Karpas-422 (cell line): ENCODE results near the gene GLP2R. TPM values are rescaled to one million over a fixed set of nuclear protein-coding genes. Genes with fewer than 3 reads are reported as not detected.

Experiments
- DNase-seq: peaks from one replicate; pipeline ENCODE4 v3.0.0-alpha.2; 2015
- H2AFZ ChIP-seq: fragments of 200-600 bp; sonication (generic); 2 replicates; pipeline ENCODE4 v1.6.1; 2014; ENCODE audit warnings: antibody characterized with exemption, low read length, mixed read lengths
- H3K27ac ChIP-seq: fragments of 200-600 bp; sonication (generic); 2 replicates; pipeline ENCODE4 v1.5.1; 2014; ENCODE audit warnings: mild to moderate bottlenecking, low read length, moderate library complexity
- H3K27me3 ChIP-seq: fragments of 200-600 bp; sonication (generic); 2 replicates; pipeline ENCODE4 v1.6.1; 2014; ENCODE audit warnings: low read length, mixed read lengths
- H3K36me3 ChIP-seq: fragments of 200-600 bp; sonication (generic); 2 replicates; pipeline ENCODE4 v1.6.1; 2014; ENCODE audit warnings: low read length, mixed read lengths; ENCODE audit not compliant: insufficient read depth
- H3K4me1 ChIP-seq: fragments of 200-600 bp; sonication (generic); 2 replicates; pipeline ENCODE4 v1.6.1; 2014; ENCODE audit warnings: mild to moderate bottlenecking, low read length, mixed read lengths
- H3K4me2 ChIP-seq: fragments of 200-600 bp; sonication (generic); 2 replicates; pipeline ENCODE4 v1.6.1; 2014; ENCODE audit warnings: low read length, low read depth, mild to moderate bottlenecking; ENCODE audit not compliant: poor library complexity, severe bottlenecking
- H3K4me3 ChIP-seq: fragments of 200-600 bp; sonication (generic); 2 replicates; pipeline ENCODE4 v1.5.1; 2014; ENCODE audit warnings: mild to moderate bottlenecking, antibody characterized with exemption, low read length, mixed read lengths
- H3K79me2 ChIP-seq: fragments of 200-600 bp; sonication (generic); 2 replicates; pipeline ENCODE4 v1.6.1; 2014; ENCODE audit warnings: mild to moderate bottlenecking, low read length, mixed read lengths
- H3K9ac ChIP-seq: fragments of 200-600 bp; sonication (generic); 2 replicates; pipeline ENCODE4 v1.6.0; 2014; ENCODE audit warnings: low read length
- H3K9me2 ChIP-seq: fragments of 200-600 bp; sonication (generic), shearing (Covaris generic); replicated peaks from 2 replicates; pipeline ENCODE4 v1.6.0; 2014; ENCODE audit warnings: mild to moderate bottlenecking, low read length, moderate library complexity; ENCODE audit not compliant: insufficient read depth
- H3K9me3 ChIP-seq: fragments of 300-700, 200-600 bp; sonication (generic); 2 replicates; pipeline ENCODE4 v1.6.1; 2014; ENCODE audit warnings: low read length, mixed read lengths
- H4K20me1 ChIP-seq: fragments of 200-600 bp; sonication (generic); 2 replicates; pipeline ENCODE4 v1.6.1; 2014; ENCODE audit warnings: mild to moderate bottlenecking, antibody characterized with exemption, low read length, low read depth; ENCODE audit not compliant: insufficient read depth
- total RNA-seq: library from RNA; depleted of rRNA; stranded (reverse); fragments of >200 nt; shearing (Covaris generic); gene quantifications from 2 replicates; pipeline ENCODE4 v1.2.3, GENCODE V29; 2014; ENCODE audit warnings: low replicate concordance

GLP2R gene
- total RNA-seq, 1 experiment from 2014 or later, result not detected

DNA sequence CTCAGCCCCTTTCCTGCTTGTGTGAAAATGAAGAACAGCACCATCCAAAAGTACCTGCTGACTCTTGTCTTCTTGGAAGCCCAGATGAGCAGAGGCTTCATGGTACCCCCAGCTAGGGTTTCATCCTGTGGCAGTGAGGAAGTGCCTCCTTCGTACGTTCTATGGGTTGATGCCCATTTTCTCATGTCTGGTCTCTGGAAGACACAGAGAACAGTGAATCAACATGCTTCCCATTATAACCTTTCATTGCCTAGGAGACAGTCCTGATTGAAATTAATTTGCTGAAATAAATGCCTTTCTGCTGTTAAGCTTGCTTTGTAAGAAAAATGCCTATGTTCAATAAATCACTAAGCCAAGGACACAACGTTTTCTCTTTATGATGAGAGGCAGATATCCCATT is 42.8 kb downstream of the GLP2R start:
- H3K4me1 ChIP-seq, result no peaks in the 10 kb centered on the region
- no peak overlapping the region for H3K27ac ChIP-seq

DNA sequence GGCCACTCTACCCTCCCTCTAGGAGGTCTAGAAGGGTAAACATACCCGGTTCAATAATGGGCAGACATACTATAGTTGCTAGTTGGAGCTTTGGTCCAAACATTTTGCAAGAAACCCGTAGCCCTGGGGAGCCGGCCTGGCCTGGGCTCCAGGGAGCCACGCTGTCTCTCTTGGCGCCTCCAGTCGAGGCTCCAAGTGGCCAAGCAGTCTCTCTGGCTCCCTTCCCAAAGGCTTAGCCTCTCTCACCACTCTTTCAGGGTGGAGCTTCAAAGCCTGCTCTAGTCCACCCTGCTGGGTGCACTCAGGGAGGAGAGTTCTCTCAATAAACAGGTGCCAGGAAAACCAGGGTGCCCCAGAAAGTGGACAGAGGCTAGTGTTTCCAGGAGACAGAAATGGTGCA is 47.1 kb downstream of the GLP2R start:
- Histone ChIP-seq H4K20me1 (no peaks in the 10 kb centered on the region), H3K9me2 (no peaks in the 10 kb centered on the region), H3K36me3 (no peaks in the 10 kb centered on the region), H3K4me2 (no peak overlapping the region), H3K79me2 (no peaks in the 10 kb centered on the region), H3K27me3 (no peaks in the 10 kb centered on the region), H2AFZ (no peak overlapping the region), H3K4me3 (no peak overlapping the region), H3K27ac (no peak overlapping the region), H3K9ac (no peak overlapping the region), H3K4me1 (no peaks in the 10 kb centered on the region), H3K9me3 (no peaks in the 10 kb centered on the region)
- no peak for DNase-seq

More for the DNA sequence above, 42.8 kb downstream of the GLP2R start:
- no peak for DNase-seq
- Histone ChIP-seq H3K4me3 (no peak overlapping the region), H3K79me2 (no peaks in the 10 kb centered on the region), H2AFZ (no peak overlapping the region), H3K4me2 (no peak overlapping the region), H3K9ac (no peak overlapping the region), H3K36me3 (no peaks in the 10 kb centered on the region), H4K20me1 (no peaks in the 10 kb centered on the region), H3K9me2 (no peaks in the 10 kb centered on the region), H3K9me3 (no peaks in the 10 kb centered on the region), H3K27me3 (no peaks in the 10 kb centered on the region; the same call in 1 of the 2 replicates)

DNA sequence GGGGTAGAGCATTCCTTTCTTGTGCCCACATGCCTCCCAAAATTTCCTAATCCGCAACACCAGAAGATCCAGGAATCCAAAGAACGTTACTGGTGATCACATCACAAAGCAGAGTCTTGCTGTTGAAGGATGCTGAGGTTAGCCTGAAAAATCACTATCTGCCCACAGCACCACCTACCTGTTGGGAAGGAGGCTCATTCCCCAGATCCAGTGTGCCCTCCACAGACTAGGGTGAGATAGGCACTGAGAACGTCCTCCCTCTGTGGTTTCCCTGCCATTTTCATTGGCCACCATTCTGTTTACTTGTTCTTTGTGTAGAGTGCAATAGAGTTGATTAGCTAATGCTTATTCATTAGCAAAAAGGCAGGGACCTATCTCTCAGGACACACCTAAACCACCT is 49.0 kb downstream of the GLP2R start:
- no peaks in the 10 kb centered on the region for H3K27me3 ChIP-seq
- H3K4me3 ChIP-seq, result no peak overlapping the region
- no peaks in the 10 kb centered on the region for H4K20me1 ChIP-seq
- no peaks in the 10 kb centered on the region for H3K36me3 ChIP-seq
- H3K4me1 ChIP-seq, result no peaks in the 10 kb centered on the region
- no peaks in the 10 kb centered on the region for H3K9me2 ChIP-seq
- no peaks in the 10 kb centered on the region for H3K9me3 ChIP-seq
- no peak overlapping the region for H3K4me2 ChIP-seq
- no peaks in the 10 kb centered on the region for H3K79me2 ChIP-seq
- DNase-seq, result no peak
- H3K27ac ChIP-seq, result no peak overlapping the region
- no peak overlapping the region for H3K9ac ChIP-seq
- no peak overlapping the region for H2AFZ ChIP-seq

DNA sequence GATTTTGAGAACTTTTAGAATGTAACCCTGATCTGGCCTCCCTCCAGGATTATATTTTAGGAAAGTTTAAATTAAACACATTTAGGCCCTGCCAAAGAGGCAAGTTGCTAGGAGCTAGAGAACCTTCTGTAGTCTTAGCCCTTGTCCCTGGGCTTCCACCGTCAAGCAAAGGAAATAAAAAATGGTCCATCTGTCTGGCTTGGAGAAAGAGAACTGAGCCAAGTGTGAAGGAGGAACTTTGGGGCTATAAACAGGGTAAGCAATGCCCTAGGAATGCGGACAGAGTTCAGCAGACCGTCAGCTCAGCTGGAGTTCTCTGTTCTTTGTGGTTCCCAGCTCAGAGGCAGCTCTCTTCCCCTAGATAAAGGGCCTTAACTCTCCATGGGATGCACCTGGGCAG is 49.7 kb downstream of the GLP2R start:
- no peak for DNase-seq
- Histone ChIP-seq H3K4me1 (no peaks in the 10 kb centered on the region), H3K27me3 (no peaks in the 10 kb centered on the region), H3K79me2 (no peaks in the 10 kb centered on the region), H3K27ac (no peak overlapping the region), H4K20me1 (no peaks in the 10 kb centered on the region), H3K4me2 (no peak overlapping the region), H3K9me3 (no peaks in the 10 kb centered on the region), H2AFZ (no peak overlapping the region), H3K4me3 (no peak overlapping the region), H3K36me3 (no peaks in the 10 kb centered on the region), H3K9me2 (no peaks in the 10 kb centered on the region), H3K9ac (no peak overlapping the region)

DNA sequence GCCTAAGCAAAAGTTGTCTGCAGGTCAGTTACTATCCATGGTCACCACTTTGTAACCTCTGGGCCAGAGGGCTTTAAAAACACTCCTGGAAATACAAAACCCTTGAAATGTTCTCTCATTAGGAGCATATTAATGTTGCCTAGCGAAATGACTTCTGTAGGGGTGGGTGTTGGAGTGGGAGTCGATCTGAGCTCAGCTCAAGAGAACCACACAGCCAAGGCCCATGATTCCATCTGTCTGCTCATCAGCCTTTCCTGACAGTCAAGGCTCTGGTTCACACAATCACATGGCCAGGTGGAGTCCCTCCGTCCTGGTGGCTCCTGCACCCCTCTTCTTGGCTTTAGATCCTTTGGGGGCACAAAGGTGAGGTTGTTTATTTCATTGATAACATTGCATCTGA is 52.6 kb downstream of the GLP2R start:
- Histone ChIP-seq H3K27me3 (0 out of 2 replicates have a peak, but pooled peaks cover 3% of the 10 kb centered on the region), H3K79me2 (no peaks in the 10 kb centered on the region), H3K4me3 (no peak overlapping the region), H3K36me3 (no peaks in the 10 kb centered on the region), H3K9ac (no peak overlapping the region), H2AFZ (no peak overlapping the region), H4K20me1 (no peaks in the 10 kb centered on the region), H3K9me3 (peaks cover 3% of the 10 kb centered on the region), H3K9me2 (no peaks in the 10 kb centered on the region), H3K4me1 (no peaks in the 10 kb centered on the region), H3K4me2 (no peak overlapping the region), H3K27ac (no peak overlapping the region)
- no peak for DNase-seq

DNA sequence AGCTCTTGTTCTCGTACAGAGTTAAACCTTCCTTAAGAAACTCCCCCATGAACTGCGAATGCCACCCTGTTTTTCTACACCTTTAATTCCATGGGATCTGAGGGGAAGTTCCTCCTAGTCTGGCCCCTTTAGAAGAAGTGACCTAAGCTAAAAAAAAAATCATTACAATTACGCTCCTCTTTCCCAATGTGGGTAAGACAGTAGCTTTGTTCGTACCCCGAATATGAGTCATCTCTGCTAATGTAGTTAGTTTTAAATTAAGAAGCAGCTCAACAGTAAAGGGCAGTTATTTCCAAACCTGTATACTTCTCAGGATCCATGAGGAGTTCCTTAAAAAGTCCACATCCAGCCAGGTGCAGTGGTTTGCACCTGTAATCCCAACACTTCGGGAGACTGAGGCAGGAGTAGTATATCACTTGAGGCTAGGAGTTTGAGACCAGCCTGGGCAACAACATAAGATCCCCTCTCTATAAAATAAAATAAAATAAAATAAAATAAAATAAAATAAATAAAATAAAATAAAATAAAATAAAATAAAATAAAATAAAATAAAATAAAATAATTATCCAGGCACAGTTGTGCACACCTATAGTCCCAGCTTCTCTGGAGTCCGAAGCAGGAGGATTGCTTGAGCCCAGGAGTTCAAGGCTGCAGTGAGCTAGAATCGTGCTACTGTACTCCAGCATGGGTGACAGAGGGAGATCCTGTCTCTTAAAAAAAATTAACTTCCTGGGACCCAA is 53.2 kb downstream of the GLP2R start:
- Histone ChIP-seq H3K27ac (no peak overlapping the region), H3K4me1 (no peaks in the 10 kb centered on the region), H3K36me3 (no peaks in the 10 kb centered on the region), H2AFZ (no peak overlapping the region), H4K20me1 (no peaks in the 10 kb centered on the region), H3K9ac (no peak overlapping the region), H3K4me2 (no peak overlapping the region), H3K79me2 (no peaks in the 10 kb centered on the region), H3K27me3 (0 out of 2 replicates have a peak, but pooled peaks cover 3% of the 10 kb centered on the region), H3K4me3 (no peak overlapping the region), H3K9me2 (no peaks in the 10 kb centered on the region), H3K9me3 (peaks cover 7% of the 10 kb centered on the region)
- no peak for DNase-seq

DNA sequence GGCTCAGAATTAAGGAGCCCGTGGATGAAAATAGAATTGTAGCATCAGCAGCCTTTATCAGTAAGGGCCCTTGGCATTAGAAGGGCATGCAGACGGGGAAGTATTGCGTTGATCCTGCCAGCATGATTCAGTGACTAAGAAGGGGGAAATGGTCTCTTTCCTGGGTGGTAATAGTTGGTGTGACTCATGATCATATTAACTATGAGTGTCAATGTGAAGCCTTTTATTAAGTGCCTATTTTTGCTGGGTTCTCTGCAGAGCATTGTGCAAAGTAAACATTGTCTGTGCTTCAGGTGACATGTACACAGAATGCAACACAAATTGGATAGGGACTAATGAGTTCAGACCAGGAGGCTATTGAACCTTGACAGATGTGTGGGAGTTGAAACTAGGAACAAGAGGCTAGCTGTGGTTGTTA is 54.9 kb downstream of the GLP2R start:
- no peak overlapping the region for H3K4me3 ChIP-seq
- 0 out of 2 replicates have a peak, but pooled peaks cover 3% of the 10 kb centered on the region for H3K27me3 ChIP-seq
- H3K4me2 ChIP-seq, result no peak overlapping the region
- no peaks in the 10 kb centered on the region for H3K9me2 ChIP-seq
- DNase-seq, result no peak
- H3K27ac ChIP-seq, result no peak overlapping the region
- no peak overlapping the region for H2AFZ ChIP-seq
- H3K79me2 ChIP-seq, result no peaks in the 10 kb centered on the region
- H3K36me3 ChIP-seq, result no peaks in the 10 kb centered on the region
- H3K4me1 ChIP-seq, result no peaks in the 10 kb centered on the region
- H3K9ac ChIP-seq, result no peak overlapping the region
- peaks cover 7% of the 10 kb centered on the region for H3K9me3 ChIP-seq
- H4K20me1 ChIP-seq, result no peaks in the 10 kb centered on the region

DNA sequence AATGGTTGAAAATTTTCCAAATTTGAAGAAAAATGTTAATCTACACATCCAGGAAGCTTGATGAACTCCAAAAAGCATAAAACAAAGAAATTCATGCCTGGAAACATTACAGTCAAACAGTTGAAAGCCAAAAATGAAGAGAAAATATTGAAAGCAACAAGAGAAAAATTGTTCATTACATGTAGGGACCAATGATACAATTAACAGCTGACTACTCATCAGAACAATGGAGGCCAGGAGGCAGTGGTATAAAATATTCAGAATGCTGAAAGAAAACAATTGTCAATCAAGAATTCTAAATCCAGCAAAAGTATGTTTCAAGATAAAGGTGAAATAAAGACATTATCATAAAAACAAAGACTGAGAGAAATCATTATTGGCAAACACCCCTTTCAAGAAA is 57.7 kb downstream of the GLP2R start:
- H3K9me2 ChIP-seq, result no peaks in the 10 kb centered on the region
- peaks cover 7% of the 10 kb centered on the region for H3K9me3 ChIP-seq
- no peak overlapping the region for H3K4me3 ChIP-seq
- no peak for DNase-seq
- H3K79me2 ChIP-seq, result no peaks in the 10 kb centered on the region
- H2AFZ ChIP-seq, result no peak overlapping the region
- 0 out of 2 replicates have a peak, but pooled peaks cover 3% of the 10 kb centered on the region for H3K27me3 ChIP-seq
- H4K20me1 ChIP-seq, result no peaks in the 10 kb centered on the region
- no peak overlapping the region for H3K27ac ChIP-seq
- H3K4me2 ChIP-seq, result no peak overlapping the region
- no peak overlapping the region for H3K9ac ChIP-seq
- no peaks in the 10 kb centered on the region for H3K4me1 ChIP-seq
- H3K36me3 ChIP-seq, result no peaks in the 10 kb centered on the region
